Stomach (tissue), 9 donors: ENCODE data around the gene USP9X. TPM values are rescaled to one million over a fixed set of nuclear protein-coding genes. Genes with fewer than 3 reads are reported as not detected.

Source experiments
- DNase-seq, 2 donors: peaks; one replicate each; pipeline versions ENCODE4 v3.0.0 to v3.0.0-alpha.2; 2013 to 2019
- H3K27ac ChIP-seq, 5 donors: fragments of 200-600 bp in 4 of 5; sonication (generic) in 4 of 5; one replicate each; pipeline ENCODE4 v1.5.1; 2013 to 2019; ENCODE audit warnings: mild to moderate bottlenecking in 1 of 5, moderate library complexity in 1 of 5
- H3K27me3 ChIP-seq, 3 donors: fragments of 200-600 bp; sonication (generic); one replicate each; pipeline ENCODE4 v1.5.1; 2017 to 2019; ENCODE audit warnings: mixed run types in 1 of 3
- H3K36me3 ChIP-seq, 4 donors: fragments of 200-600 bp; sonication (generic); 1 replicate in 3 of 4; 2 replicates in 1 of 4; pipeline ENCODE4 v1.5.1; 2016 to 2019
- H3K4me1 ChIP-seq, 4 donors: fragments of 200-600 bp; sonication (generic); one replicate each; pipeline ENCODE4 v1.5.1; 2016 to 2019
- H3K4me3 ChIP-seq, 4 donors: fragments of 200-600 bp; sonication (generic) in 3 of 4; one replicate each; pipeline ENCODE4 v1.5.1; 2016 to 2019; ENCODE audit warnings: mild to moderate bottlenecking in 1 of 4
- H3K9me3 ChIP-seq, 4 donors: fragments of 200-600 bp; sonication (generic); one replicate each; pipeline ENCODE4 v1.5.1; 2016 to 2019
- EP300 ChIP-seq: sonication (generic); formaldehyde crosslinking; IDR thresholded peaks from one replicate; pipeline ENCODE4 v1.6.1; 2017; ENCODE audit warnings: antibody characterized with exemption
- POLR2A ChIP-seq, 4 donors: fragments of 450-650 bp; IDR thresholded peaks; one replicate each; pipeline ENCODE4 v1.6.1; 2016; ENCODE audit warnings: antibody characterized with exemption in 4 of 4, control low read depth in 2 of 4, mild to moderate bottlenecking in 1 of 4, moderate library complexity in 1 of 4
- POLR2AphosphoS5 ChIP-seq, 3 donors: sonication (generic); formaldehyde crosslinking; IDR thresholded peaks; one replicate each; pipeline ENCODE4 v1.6.1; 2016; ENCODE audit warnings: antibody characterized with exemption in 3 of 3
- WGBS, 5 donors: extraction: QIAGEN DNeasy Blood & Tissue Kit in 3 of 5; methylation state at CpG; one replicate each; pipeline versions ENCODE4 v1.1.5 to v1.1.7; 2013 to 2018; 5-methylcytosine and 5-hydroxymethylcytosine counted together
- intact Hi-C: fragments of 100-400 bp; cut with DNase I; formaldehyde crosslinking; loops from one replicate; pipeline ENCODE4 v1.15.1; 2023; ENCODE audit warnings: low total_unique reads
- polyA plus RNA-seq, 3 donors: library from polyadenylated mRNA; stranded (reverse); fragments of 200-250 nt; gene quantifications; one replicate each; pipeline ENCODE4 v1.2.3, GENCODE V29; 2013
- total RNA-seq, 5 donors: library from RNA; depleted of rRNA; stranded (reverse); fragments of >200 nt; gene quantifications; one replicate each; pipeline versions ENCODE4 v1.1.0 to v1.2.3, GENCODE V29; 2014 to 2016
- TF ChIP-seq, protein P1 (sequence below), 7 experiments: fragments of 450-650 bp in 4 of 7; fragments of 200-600 bp in 3 of 7; sonication (generic) in 3 of 7; IDR thresholded peaks; one replicate each; pipeline ENCODE4 v1.5.1; 2016 to 2019; ENCODE audit warnings: antibody characterized with exemption in 7 of 7, control low read depth in 2 of 7, mild to moderate bottlenecking in 1 of 7
- donor health status: healthy with polysubstance abuse.
- donor health status: Bipolar disorder and iron deficiency.
- donor health status: healthy.

Gene USP9X
- total and polyA plus RNA-seq, 8 donors, result 6.5 to 252 (median 52.6) TPM

DNA sequence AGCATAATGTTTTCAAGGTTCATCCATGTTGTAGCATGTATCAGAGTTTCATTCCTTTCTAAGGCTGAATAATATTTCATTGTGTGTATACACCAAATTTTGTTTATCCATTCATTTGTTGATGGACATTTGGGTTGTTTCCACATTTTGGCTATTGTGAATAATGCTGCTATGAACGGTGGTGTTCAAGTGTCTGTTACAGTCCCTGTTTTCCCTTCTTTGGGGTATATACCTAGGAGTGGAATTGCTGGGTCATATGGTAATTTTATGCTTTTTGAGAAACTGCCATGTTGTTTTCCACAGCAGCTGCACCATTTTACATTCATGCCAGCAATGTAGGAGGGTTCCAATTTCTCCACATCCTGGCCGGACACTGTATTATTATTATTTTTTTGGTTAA lies 3.4 kb upstream of the USP9X start:
- no peak overlapping the region for H3K4me3 ChIP-seq
- H3K9me3 ChIP-seq, result no peaks in the 10 kb centered on the region
- peaks cover 0 to 16% (median 5%) of the 10 kb centered on the region in 4 donors for H3K4me1 ChIP-seq
- intact Hi-C loops, result no loop called here
- peaks cover 0 to 9% (median 0%) of the 10 kb centered on the region in 3 donors for H3K27me3 ChIP-seq
- no peak overlapping the region for H3K27ac ChIP-seq
- WGBS, 5 donors, result 69 to 90% (median 77%) methylated on average over 2 of the region's 2 CpGs
- no peak for DNase-seq
- no peaks in the 10 kb centered on the region for H3K36me3 ChIP-seq
- TF ChIP-seq, protein P1, sequence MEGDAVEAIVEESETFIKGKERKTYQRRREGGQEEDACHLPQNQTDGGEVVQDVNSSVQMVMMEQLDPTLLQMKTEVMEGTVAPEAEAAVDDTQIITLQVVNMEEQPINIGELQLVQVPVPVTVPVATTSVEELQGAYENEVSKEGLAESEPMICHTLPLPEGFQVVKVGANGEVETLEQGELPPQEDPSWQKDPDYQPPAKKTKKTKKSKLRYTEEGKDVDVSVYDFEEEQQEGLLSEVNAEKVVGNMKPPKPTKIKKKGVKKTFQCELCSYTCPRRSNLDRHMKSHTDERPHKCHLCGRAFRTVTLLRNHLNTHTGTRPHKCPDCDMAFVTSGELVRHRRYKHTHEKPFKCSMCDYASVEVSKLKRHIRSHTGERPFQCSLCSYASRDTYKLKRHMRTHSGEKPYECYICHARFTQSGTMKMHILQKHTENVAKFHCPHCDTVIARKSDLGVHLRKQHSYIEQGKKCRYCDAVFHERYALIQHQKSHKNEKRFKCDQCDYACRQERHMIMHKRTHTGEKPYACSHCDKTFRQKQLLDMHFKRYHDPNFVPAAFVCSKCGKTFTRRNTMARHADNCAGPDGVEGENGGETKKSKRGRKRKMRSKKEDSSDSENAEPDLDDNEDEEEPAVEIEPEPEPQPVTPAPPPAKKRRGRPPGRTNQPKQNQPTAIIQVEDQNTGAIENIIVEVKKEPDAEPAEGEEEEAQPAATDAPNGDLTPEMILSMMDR (IDR thresholded peaks at IDR 0.05), result no peak
- TF ChIP-seq POLR2AphosphoS5 (IDR thresholded peaks at IDR 0.05), result no peak
- TF ChIP-seq EP300, result no peak
- TF ChIP-seq POLR2A (IDR thresholded peaks at IDR 0.05), result no peak

DNA sequence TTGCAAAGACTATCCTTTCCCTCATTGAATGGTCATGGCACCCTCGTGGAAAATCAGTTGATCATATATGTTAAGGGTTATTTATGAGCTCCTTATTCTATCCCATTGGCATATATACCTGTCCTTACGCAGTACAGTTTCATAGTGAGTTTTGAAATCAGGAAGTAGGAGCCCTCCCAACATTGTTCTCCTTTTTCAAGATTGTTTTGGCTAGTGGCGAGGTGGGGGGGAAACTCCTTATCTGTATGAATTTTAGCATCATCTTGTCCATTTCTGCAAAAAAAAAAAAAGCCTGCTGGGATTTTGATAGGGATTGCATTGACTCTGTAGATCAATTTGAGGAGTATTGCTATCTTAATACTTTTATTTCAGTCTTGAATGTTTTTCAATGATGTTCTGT lies 2.5 kb upstream of the USP9X start:
- 66 to 92% (median 82%) methylated on average over 3 of the region's 3 CpGs for WGBS, 5 donors
- H3K27me3 ChIP-seq, result peaks cover 0 to 4% (median 0%) of the 10 kb centered on the region in 3 donors
- no peak overlapping the region for H3K27ac ChIP-seq
- DNase-seq, result no peak
- intact Hi-C loops, result no loop called here
- H3K4me1 ChIP-seq, result peaks cover 0 to 25% (median 8%) of the 10 kb centered on the region in 4 donors
- no peak overlapping the region for H3K4me3 ChIP-seq
- TF ChIP-seq, protein P1 (IDR thresholded peaks at IDR 0.05), result no peak
- TF ChIP-seq POLR2A (IDR thresholded peaks at IDR 0.05), result no peak
- no peak for TF ChIP-seq POLR2AphosphoS5 (IDR thresholded peaks at IDR 0.05)
- TF ChIP-seq EP300, result no peak
- H3K36me3 ChIP-seq, result no peaks in the 10 kb centered on the region
- H3K9me3 ChIP-seq, result no peaks in the 10 kb centered on the region

GRCh38 chrX:41084044-41084892 lies 977 bp upstream of the USP9X start:
- Histone ChIP-seq H3K4me3 (peak overlapping the region; percentile 73 to 85 (median 76)), H3K36me3 (no peaks in the 10 kb centered on the region), H3K9me3 (no peaks in the 10 kb centered on the region), H3K27ac (peak overlapping the region; percentile 97 to 99 (median 98)), H3K4me1 (peaks cover 0 to 40% (median 16%) of the 10 kb centered on the region in 4 donors), H3K27me3 (no peaks in the 10 kb centered on the region)
- TF ChIP-seq EP300, result peak; percentile 54
- TF ChIP-seq POLR2A (IDR thresholded peaks at IDR 0.05), result peak in 2 of 4 donors; percentile 48 to 54
- TF ChIP-seq, protein P1 (IDR thresholded peaks at IDR 0.05), result peak in 1 of 7 experiments; percentile 16
- TF ChIP-seq POLR2AphosphoS5 (IDR thresholded peaks at IDR 0.05), result peak; percentile 88 to 95 (median 92)
- WGBS, 5 donors, result 0 to 2% (median 0%) methylated on average over 22 to 58 of the region's 58 CpGs
- intact Hi-C loops, result no loop called here
- DNase-seq, result peak; percentile 98 to 99

GRCh38 chrX:41085512-41085877 lies 250 bp downstream of the USP9X start:
- Histone ChIP-seq H3K9me3 (no peaks in the 10 kb centered on the region), H3K27me3 (no peaks in the 10 kb centered on the region), H3K4me3 (peak overlapping the region; percentile 73 to 85 (median 76)), H3K27ac (peak overlapping the region; percentile 97 to 99 (median 98)), H3K4me1 (peaks cover 0 to 51% (median 22%) of the 10 kb centered on the region in 4 donors), H3K36me3 (no peaks in the 10 kb centered on the region)
- peak; percentile 64 to 84 for DNase-seq
- TF ChIP-seq, protein P1 (IDR thresholded peaks at IDR 0.05), result no peak
- TF ChIP-seq EP300 (no peak), POLR2AphosphoS5 (IDR thresholded peaks at IDR 0.05) (no peak), POLR2A (IDR thresholded peaks at IDR 0.05) (no peak)
- WGBS, 5 donors, result 0 to 2% (median 0%) methylated on average over 14 to 38 of the region's 39 CpGs
- intact Hi-C loops, result no loop called here
